ENCODE results near the gene IGFBP6.
"Not testable (repeated sequence)": the region's sequence is repeated elsewhere in the genome, so short reads cannot be mapped to it uniquely, and the experiment has no call there.

Gene IGFBP6

GRCh38 chr12:53098354-53098981 lies 1.0 kb downstream of the IGFBP6 start:
- DNase-seq, result peak in 1 of 2 donors; percentile 6

GRCh38 chr12:53099071-53099882 lies 1.8 kb downstream of the IGFBP6 start:
- peak; percentile 54 to 95 for DNase-seq

GRCh38 chr12:53100466-53101151 lies 3.1 kb downstream of the IGFBP6 start:
- DNase-seq, result no peak

GRCh38 chr12:53101266-53101665 lies 3.8 kb downstream of the IGFBP6 start:
- DNase-seq, result no peak

- peak; percentile 44 to 52 for DNase-seq
Observed at GRCh38 chr12:53101931-53102781, 4.7 kb downstream of the IGFBP6 start.

- no peak for DNase-seq
Observed at GRCh38 chr12:53102883-53103807, 5.7 kb downstream of the IGFBP6 start, which contains the start of gene SOAT2. SOAT2 (plus strand) TSS chr12:53103486; CDS start chr12:53103578, 92 bp downstream.

- peak in 1 of 2 donors; percentile 44 for DNase-seq
Observed at GRCh38 chr12:53103860-53104305, 6.4 kb downstream of the IGFBP6 start.

- DNase-seq, result no peak
Observed at GRCh38 chr12:53105256-53105655, 7.8 kb downstream of the IGFBP6 start.

- DNase-seq, result no peak
Observed at GRCh38 chr12:53105712-53106439, 8.4 kb downstream of the IGFBP6 start.

- DNase-seq, result no peak
Observed at GRCh38 chr12:53107122-53107521, 9.7 kb downstream of the IGFBP6 start.

GRCh38 chr12:53112431-53112830 lies 15.0 kb downstream of the IGFBP6 start:
- DNase-seq, result not testable (repeated sequence)

GRCh38 chr12:53113136-53113705 lies 15.8 kb downstream of the IGFBP6 start:
- DNase-seq, result no peak

- DNase-seq, result no peak
Observed at GRCh38 chr12:53113951-53114350, 16.5 kb downstream of the IGFBP6 start.

- DNase-seq, result no peak
Observed at GRCh38 chr12:53115112-53115890, 17.8 kb downstream of the IGFBP6 start.

- no peak for DNase-seq
Observed at GRCh38 chr12:53115891-53116648, 18.6 kb downstream of the IGFBP6 start.

- DNase-seq, result no peak
Observed at GRCh38 chr12:53118751-53119300, 21.4 kb downstream of the IGFBP6 start.

- no peak for DNase-seq
Observed at GRCh38 chr12:53120685-53121525, 23.4 kb downstream of the IGFBP6 start.

All from inflammatory macrophage treated with lipopolysaccharide for 1 hour (primary cell).